Keratinocyte (primary cell): ENCODE measurements around the gene GTF2A1L.

Source experiments
- EZH2 ChIP-seq: IDR thresholded peaks from one replicate; pipeline ENCODE4 v1.6.1; 2012; ENCODE audit warnings: inconsistent platforms, mild to moderate bottlenecking, low read length, moderate library complexity
- TF ChIP-seq, protein P1 (sequence below), 3 experiments: IDR thresholded peaks in 1 of 3; conservative IDR thresholded peaks in 1 of 3; optimal IDR thresholded peaks in 1 of 3; 2 replicates in 2 of 3; 3 replicates in 1 of 3; pipeline versions ENCODE3 to v1.5.1; 2011; ENCODE audit warnings: low read length in 3 of 3, mild to moderate bottlenecking in 3 of 3, moderate library complexity in 2 of 3, control low read depth in 1 of 3, inconsistent platforms in 1 of 3; ENCODE audit not compliant: insufficient read depth in 2 of 3; ENCODE audit errors: extremely low read depth in 1 of 3

GRCh38 chr2:48613211-48613610 is 4.4 kb upstream of the GTF2A1L start:
- TF ChIP-seq, protein P1, sequence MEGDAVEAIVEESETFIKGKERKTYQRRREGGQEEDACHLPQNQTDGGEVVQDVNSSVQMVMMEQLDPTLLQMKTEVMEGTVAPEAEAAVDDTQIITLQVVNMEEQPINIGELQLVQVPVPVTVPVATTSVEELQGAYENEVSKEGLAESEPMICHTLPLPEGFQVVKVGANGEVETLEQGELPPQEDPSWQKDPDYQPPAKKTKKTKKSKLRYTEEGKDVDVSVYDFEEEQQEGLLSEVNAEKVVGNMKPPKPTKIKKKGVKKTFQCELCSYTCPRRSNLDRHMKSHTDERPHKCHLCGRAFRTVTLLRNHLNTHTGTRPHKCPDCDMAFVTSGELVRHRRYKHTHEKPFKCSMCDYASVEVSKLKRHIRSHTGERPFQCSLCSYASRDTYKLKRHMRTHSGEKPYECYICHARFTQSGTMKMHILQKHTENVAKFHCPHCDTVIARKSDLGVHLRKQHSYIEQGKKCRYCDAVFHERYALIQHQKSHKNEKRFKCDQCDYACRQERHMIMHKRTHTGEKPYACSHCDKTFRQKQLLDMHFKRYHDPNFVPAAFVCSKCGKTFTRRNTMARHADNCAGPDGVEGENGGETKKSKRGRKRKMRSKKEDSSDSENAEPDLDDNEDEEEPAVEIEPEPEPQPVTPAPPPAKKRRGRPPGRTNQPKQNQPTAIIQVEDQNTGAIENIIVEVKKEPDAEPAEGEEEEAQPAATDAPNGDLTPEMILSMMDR (optimal IDR thresholded peaks at IDR 0.05 in 1 of 3, IDR thresholded peaks at IDR 0.05 in 1 of 3, conservative IDR thresholded peaks at IDR 0.05 in 1 of 3; ENCODE audit: extremely low read depth in 1 of 3, insufficient read depth in 2 of 3, low read length in 3 of 3) = no peak
- no peak for TF ChIP-seq EZH2
